NCI-H2196 (cell line): ENCODE measurements around the gene SLC37A1.

ENCODE experiments used
- DNase-seq: peaks from one replicate; lab custom pipeline; 2025; ENCODE audit not compliant: unreplicated experiment; lab: John Stamatoyannopoulos, UW

SLC37A1 gene

DNA sequence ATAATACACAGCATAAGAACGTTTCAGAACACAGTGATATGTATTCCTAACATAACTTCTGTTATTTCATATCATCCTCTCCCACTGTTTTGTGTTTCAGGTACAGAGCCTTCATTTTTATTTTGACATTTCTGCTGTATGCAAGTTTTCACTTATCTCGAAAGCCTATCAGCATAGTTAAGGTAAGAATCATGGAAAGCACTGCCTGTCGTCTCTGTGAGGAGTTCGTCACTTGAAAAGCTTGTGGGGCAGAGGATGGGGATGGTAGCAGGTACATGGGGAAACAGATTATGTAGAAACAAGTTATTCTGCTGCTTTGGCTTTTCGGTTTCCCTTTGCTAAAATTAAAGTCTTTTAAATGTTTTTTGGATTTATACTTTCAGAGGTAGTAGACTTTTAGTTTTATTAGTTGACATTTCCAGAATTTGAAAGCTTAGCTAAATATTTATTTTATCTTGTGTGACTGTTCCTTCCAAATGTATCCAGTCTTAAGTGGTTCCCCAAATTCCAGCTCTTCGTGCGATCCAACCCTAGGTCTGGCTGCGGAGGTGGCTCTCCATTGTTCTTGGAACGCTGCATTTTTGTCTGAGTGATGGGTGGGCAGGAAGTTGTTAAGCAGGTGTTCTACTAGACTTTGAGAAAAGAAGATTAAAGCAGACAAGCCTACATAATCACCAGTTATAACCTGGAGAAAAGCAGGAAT is 12.2 kb downstream of the SLC37A1 start:
- DNase-seq: no peak

DNA sequence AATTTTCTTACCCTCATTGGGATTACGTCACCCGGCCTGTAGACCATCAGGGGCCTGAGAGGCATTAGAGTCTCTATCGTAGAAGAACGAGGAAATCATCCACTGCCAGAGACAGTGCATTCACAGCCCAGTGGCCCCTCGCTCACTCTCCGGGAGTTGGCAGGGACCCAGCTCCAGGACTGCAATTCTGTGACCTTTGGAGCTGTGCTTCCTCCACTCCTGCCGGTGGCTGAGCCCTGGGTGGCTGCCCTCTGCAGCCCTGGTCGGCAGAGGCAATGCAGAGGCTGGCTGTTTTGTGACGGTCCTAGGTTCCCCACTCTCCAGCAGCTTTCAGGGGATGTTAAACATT is 12.7 kb downstream of the SLC37A1 start:
- DNase-seq: peak; percentile 19

DNA sequence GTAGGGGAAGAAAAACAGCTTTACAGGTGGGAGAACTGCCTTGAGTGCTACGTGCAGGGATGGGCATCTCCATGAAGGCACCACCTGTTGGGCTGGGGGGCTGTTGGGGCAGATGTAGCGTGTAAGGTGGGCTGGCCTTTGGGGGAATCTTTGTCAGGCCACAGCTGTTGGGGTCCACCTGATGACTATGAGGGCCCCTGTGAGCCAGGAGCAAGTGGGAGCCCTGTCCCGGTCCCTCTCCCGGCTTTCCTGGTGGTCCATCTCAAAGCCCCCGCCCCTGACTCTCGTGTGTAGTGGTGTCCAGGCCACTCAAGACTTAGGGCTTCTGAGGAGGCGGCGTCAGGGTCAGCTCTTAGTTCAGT is 13.5 kb downstream of the SLC37A1 start:
- no peak for DNase-seq

DNA sequence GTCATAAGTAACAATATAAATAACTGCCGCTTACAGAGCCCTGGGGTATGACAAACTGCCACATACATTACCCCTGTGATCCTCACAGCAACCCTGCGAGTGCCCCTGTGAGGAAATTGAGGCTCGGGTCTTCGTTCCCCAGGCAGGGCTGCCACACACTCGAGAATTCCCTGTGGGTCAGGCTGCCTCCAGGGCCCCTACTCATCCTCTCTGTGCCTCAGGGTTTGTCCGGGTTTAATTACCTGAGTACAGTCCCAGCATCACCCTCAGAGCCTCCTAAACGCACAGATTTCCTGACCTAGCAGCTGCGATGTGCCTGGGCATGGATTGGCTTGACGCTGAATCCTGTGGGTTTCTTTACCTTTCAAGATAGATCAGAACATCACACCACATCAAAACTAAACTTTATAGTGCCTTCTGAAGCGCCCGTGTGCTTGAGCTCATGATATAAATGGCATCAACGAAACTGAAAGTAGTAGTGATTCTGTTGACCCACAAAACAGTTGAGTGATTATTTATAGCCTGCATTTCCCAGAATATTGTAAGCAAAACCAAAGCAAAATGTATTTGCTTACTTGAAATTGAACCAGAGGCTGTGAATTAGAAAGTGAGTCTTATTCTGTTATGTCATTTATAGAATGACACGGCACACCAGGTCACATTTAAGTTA is 14.0 kb downstream of the SLC37A1 start:
- peak; percentile 22 for DNase-seq

DNA sequence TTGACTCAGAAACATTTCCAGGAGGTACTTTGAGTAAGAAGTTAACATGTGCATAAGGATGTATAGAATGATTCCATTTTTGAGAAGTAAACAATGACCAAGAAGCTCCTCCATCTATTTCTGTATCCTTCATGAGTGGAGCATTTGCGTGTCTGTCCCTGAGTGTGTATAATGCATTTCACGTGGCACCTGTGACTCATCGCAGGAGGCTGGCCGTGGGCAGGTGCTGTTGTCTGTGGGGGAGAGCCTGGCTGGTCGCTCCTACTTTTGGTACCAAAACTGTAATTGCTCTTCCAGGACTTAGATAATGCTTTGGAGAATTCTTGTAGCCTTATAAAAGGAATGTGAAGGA is 16.5 kb downstream of the SLC37A1 start:
- DNase-seq: no peak

DNA sequence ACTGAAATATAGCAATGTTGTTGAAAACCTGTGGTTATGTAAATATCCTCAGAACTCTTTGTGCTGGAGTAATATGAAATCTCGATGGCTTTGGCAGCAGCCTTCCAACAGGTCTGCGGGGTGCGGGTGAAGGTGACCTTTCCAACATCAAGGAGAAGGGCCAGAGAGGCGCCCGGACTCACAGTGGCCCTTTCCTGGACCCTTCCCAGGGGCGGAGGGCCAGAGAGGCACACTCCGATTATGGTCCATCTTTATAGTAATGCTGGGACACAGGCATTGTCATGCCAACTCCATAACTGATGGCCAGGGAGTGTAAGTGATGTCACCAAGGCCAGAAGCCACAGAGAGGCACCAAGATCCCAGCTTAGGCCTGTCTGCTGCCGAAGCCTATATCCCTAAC is 18.1 kb downstream of the SLC37A1 start:
- DNase-seq: no peak

DNA sequence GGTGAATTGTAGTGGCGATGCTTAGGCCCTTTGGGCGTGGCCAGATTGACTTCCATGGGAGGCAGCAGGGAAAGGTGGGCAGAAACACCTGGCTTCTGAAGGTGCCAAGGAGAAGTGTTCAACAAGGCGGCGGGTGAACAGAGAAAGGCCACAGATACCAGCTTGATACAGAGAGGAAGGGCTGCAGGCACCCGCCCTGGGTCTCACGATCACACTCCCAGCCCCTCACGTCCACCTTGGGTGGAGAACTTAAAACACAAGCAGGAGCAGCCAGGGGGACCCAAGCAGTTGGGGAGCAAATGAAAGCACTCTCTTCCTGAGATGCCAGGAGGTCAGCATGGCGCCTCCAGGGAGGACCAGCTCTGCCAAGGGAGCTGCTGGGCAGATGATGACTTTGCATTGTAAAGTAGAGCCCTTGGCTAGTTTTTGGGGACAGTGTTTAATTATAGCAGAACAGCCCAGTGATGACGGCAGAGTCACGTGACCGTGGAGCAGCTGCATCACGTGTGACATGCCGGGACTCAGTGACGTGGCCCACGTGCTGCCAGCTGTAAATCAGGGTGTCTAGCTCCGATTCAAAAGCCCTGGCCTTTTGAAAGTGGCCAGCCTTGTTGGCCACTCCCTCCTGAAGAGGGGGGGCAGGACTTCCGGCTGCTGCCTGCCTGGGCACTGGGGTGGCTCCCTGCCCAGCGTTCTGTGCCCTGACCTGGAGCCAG is 19.0 kb downstream of the SLC37A1 start:
- peak; percentile 89 for DNase-seq

DNA sequence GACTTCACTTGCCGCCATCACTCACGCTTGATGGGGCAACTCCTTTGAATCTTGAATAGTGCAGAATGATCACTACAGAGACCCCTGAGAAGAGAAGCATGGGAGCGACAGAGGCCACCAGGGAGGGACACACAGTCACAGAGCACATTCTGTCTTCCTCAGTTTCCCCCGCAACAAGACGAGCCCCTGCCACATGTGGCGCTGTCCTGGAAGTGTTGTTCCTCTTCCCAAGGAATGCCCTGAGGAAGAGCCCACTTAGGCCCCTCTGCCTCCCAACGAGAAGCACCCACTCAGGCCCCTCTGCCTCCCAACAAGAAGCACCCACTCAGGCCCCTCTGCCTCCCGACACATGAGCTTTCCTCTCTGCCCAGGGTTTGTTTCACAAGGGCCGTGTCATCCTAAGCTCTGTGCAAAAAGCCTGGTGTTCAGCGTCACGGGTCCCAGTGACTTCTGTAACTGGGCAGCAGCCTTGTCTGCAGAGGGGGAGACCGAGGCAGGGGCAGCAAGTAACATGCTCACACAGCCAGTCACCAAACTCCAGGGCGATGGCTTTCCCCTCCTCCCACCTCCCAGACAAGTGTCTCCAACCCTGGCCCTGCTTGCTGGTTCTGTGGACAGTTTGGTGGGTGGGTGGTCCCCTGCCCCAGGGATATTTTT is 19.8 kb downstream of the SLC37A1 start:
- DNase-seq: no peak

DNA sequence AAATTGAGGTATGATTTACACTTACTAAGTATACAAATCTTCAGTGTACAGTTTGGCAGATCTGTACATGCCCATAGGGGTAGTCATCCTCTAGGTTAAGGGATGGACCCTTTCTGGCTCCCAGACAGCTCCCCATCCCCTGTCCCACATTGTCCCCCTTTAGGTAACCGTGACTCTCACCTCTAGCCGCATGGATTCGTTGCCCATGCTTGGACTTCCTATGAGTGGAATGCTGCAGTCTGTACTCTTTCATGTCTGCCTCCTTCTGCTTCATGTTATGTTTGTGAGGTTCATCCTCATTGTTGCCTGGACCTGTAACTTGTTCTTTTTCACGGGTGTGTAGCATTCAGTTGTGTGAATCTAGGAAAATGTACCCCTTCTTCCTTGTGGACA is 20.3 kb downstream of the SLC37A1 start:
- no peak for DNase-seq

DNA sequence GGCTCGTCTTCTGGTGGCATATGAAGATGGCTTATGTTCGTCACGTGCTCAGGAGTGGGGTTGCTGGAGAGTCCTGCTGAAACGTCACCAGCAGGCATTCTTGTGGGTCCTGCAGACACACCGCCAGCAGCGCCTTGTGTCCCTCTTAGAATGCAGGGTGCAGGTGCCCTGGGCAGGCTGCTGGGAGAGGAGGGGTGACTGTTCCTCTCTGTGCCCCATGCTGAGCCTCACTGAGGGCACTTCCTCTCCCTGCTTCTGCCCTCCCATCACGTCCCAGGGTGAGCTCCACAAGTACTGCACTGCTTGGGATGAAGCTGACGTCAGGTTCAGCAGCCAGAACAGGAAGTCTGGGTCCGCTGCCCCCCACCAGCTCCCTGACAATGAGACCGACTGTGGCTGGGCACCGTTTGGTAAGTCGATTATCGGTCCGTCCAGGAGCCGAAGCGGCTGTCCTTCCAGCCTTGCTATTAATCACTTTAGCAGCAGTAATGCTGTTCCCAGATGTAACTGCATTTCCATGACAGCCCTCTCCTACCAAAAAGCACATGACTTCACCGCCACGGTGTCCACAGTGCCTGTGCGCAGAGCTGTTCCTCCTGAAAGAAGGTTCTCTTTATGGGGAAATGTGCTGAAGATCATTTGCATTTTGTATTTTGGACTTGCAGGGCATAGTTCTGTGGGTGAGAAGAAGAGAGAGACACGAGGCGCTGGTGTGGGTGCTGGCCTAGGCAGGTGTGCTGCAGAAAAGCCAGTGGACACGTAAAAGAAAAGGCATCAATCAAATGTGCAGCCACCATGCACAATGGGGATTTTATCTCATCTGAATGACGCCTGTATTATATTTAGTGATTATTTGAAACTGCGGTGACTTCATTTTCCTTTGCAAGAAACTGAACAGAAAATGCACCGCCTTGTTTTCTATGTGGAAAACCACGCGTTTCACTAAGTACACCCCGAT is 21.0 kb downstream of the SLC37A1 start:
- DNase-seq: no peak

DNA sequence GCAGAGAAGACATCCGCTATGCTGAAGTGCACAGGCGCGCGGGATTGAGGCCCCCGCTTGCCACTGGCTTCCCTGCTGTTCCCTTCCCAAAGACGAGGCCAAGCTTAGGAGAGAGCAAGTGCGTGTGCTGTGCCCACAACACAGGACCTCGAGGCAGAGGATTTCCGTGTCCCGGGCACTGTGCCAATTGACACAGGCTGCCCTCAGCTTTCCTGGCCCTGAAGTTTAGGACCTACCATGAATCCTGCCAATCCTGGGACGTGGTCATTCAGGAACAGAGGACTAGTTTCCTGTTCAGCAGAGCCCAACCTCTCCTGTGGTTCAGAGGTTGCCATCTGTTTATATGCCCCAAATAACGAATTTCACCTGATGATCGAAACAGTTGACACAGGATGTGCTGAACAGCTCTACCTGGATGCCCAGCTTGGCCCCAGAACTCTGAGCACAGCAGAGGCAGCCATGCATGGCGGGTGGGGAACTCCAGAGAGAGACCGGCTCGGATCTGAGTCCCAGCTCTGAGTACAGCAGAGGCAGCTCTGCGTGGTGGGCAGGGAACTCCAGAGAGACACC is 22.0 kb downstream of the SLC37A1 start:
- no peak for DNase-seq

DNA sequence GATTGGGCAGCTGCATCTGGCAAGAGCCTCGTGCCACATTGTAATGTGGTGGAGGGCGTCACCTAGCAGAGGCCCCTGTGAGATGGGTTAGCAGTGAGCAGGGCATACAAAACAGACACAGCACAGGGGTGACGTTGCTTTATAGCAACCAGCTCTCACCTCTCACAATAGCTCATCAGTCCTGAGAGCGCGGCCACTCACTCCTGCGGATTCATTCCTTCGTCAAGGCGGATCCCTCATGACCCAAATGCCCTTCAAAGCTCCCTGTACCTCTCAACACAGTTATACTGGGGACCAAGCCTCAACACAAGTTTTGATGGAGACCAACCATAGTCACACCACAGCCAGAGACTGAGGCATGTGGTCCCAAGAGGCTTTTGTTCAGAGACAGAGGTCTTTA is 22.9 kb downstream of the SLC37A1 start:
- no peak for DNase-seq

DNA sequence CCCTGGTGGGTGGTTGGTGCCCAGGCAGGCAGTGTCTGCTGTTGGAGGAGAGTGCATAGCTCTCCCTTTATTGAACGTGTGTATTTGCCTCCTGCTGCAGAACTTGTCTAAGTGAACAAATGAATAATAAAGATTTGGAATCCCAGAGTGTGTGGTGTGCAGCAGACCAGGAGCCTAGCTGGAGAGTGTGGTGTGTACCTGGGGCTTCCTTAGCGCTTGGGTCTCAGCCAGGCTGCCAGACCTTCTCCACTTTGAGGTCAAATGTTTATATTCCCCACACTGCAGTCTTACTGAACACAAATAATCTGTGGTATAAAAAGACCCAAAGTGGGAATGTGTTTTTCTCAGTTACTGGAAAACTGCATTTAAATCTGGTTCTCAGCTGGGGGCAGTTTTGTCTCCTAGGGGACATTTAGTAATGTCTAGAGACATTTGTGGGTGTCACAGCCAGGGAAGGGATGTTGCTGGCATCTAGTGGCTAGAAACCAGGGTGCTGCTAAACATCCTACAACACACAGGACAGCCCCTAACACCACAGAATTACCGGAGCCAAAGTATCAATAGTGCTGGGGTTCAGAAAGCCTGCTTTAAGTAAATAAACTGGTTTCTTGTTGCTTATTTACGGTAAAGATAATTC is 23.6 kb downstream of the SLC37A1 start:
- DNase-seq: peak; percentile 37

DNA sequence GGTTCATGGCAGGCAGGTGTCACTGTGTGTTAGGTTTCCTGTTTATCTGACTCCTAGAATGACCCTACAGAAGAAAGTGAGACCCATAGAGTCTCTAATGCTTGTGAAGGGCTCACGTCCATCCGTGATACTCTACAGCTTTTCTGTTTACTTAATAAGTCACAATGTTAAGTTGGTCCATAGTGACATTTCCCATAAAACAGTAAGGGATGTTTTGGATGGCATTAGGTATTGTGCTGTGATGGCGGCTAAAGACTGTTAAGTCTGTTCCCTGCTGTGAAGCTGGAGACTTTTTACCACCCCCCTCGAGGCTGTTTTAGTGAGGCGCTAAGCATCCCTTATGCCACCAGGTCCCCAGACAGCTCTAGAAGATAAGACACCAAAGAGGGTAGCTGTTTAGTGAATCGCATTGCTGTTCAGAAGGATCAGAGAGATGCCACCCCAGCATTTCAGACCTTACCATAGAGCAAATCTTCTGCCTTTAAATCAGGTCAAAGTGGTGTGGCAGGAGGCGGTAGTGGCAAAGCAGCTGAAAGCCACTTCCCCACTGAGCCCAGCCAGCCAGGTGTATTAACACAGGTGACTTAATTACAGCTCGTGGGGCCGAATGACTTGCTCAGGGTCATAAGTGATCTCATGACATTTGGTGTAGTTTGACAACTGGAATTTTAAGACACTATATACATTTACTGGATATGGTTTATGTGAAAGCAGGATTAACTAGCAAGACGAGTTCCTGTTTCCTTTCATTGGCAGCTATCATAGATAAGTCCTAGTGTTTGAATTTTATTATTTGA is 25.0 kb downstream of the SLC37A1 start:
- no peak for DNase-seq

DNA sequence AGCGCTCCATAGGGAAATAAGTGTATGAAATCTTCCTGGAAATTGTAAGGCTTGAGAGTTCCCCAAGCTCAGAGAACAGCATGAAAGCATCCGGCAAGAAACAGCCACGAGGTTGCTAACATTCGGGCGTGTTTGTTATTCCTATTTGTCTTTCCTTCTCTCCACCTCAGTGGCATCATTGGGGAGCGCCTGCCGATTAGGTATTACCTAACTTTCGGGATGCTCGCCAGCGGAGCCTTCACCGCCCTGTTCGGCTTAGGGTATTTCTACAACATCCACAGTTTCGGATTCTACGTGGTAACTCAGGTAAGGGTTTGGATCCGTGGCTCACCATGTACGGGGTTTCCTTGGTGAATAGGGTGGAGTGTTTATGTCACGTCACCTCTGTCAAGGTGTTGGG is 25.7 kb downstream of the SLC37A1 start:
- no peak for DNase-seq

DNA sequence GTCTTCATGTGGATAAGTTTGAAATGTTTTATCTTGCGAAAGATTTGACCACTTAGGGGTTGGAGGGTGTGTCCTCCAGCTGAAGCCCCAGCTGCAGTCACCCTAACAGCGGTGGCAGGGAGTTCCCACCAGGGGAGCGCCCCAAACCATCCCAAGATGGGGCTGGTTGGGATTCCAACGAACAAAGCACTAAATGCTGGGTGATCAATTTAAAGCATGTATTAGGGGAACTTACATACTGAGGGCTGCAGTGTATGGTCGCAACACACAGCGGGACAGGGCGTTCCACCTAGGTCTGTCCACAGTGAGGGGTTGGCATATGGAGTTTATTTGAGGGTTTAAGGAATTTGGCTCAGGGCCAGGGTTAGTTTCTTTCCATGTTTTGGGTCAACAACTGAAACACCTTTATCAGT is 26.3 kb downstream of the SLC37A1 start:
- no peak for DNase-seq

DNA sequence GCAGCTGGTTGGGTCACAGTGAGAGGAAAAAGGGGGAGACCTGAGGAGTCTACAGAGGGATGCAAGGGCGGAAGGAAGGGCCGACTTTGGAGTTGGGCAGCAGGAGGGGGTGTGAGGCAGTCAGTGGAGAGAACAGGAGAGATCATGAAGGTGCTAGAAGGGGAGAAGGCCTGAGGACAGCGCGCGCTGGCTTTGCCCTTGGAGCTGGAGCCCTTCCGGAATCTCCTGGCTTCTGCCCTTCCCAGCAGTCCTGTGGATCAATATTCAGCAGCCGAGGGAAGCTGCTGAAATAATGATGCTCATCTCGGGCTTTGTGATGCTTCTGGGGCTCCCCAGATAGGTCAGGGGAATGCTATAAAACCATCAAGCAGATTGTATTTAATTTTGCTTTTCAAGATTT is 26.7 kb downstream of the SLC37A1 start:
- DNase-seq: no peak

DNA sequence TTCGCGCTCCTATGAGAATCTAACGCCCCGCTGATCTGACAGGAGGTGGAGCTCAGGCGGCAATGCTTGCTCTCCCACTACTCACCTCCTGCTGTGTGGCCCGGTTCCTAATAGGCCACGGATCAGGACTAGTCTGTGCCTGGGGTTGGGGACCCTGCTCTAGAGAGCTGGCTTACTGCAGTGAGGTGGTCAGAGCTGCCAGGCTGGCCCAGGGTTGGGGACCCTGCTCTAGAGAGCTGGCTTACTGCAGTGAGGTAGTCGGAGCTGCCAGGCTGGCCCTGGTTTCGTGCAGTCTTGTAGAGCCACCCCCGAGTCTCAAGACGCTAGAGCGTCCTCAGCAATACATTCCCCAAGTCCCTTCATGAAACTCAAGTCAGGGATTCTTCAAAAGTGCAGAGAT is 27.5 kb downstream of the SLC37A1 start:
- no peak for DNase-seq

DNA sequence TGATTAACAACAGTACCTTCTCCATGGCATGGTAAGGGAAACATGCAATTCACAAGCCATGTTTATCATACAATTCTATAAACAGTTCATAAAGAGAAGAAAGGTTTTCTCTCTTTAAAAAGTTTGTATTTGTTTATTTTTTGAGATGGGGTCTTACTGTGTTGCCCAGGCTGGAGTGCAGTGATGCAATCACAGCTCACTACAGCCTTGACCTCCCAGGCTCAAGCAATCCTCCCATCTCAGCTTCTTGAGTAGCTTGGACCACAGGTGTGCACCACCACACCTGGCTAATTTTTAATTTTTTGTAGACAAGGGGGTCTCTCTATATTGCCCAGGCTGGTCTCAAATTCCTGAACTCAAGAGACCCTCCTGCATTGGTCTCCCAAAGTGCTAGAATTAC is 28.0 kb downstream of the SLC37A1 start:
- DNase-seq: no peak
